Activated naive CD8-positive, alpha-beta T cell treated with anti-CD3 and anti-CD28 coated beads, Interleukin-2, amount 50 U/mL, for 16 hours (primary cell): ENCODE data around the gene OR5K1.

Source experiments
- DNase-seq: peaks from one replicate; pipeline ENCODE4 v3.0.0-alpha.2; 2020; ENCODE audit warnings: low read depth, low spot score

The OR5K1 gene

GRCh38 chr3:98462901-98463300 is at the start of gene OR5K1:
Gene OR5K1 (plus strand): TSS chr3:98463201. CDS start chr3:98469577, 6,376 bp downstream.
- no peak for DNase-seq

DNA sequence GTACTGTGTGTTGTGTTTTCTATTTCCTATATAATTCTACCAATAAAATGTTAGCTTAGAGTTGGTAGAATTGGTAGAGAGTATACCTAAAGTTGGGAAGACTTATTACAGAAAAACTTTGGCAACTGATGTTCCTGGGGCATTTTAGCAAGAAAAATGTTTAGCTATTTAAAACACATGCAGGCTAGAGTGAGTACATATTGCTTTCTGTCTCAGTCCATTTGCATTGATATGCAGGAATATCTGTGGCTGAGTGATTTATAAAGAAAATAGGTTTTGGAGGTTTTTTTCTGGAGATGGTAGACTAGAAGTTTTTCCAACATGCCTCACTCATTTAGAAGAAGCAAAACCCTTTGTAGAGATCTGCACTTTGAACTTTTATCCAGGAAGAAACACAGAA is 30.4 kb upstream of the OR5K1 start:
- DNase-seq: no peak

- no peak for DNase-seq
Measured at GRCh38 chr3:98433764-98434163, 29.2 kb upstream of the OR5K1 start.

DNA sequence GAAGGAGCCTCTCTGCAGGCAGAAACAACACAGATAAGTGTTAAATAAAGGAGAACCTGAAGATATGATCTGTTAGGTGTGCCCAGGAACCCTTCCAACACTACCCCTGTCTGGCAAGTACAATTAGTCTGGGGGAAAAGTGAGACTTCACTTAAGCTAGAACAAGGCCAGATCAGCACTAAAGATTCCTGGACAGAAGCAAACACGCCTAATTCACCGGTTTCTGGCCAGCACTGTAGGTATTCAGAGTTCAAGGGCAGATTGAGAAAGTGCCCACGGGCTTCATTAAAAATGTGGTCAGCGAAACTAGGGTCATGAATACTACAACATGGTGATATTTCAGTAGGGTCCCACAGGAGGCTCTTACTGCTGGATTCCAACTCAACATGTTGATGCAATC is 28.6 kb upstream of the OR5K1 start:
- DNase-seq: no peak

GRCh38 chr3:98440283-98440682 is 22.7 kb upstream of the OR5K1 start:
- no peak for DNase-seq

DNA sequence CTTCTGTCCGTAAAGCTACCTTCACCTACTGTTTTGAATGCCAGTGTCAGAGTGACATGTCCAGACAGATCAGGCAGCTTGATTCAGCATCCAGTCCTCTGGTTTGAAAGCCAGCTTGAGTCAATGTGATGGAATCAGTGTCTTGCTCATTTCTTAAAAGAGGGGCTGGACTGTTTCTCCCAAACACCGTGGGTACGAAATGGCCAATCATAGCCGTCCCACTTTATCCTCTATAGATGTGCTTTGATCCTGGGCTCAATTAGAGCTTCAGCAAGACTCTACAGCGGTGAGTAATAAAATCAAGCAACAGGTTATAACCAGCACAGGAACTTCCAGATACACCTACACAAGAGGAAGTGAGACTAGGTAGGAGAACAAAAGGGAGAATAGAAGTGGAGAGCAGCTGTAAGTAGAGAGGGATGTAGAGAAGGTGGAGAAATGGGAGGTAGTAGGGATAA is 17.0 kb upstream of the OR5K1 start:
- no peak for DNase-seq

- no peak for DNase-seq
Measured at GRCh38 chr3:98449606-98450193, 13.3 kb upstream of the OR5K1 start.

GRCh38 chr3:98450372-98450771 is 12.6 kb upstream of the OR5K1 start:
- no peak for DNase-seq

DNA sequence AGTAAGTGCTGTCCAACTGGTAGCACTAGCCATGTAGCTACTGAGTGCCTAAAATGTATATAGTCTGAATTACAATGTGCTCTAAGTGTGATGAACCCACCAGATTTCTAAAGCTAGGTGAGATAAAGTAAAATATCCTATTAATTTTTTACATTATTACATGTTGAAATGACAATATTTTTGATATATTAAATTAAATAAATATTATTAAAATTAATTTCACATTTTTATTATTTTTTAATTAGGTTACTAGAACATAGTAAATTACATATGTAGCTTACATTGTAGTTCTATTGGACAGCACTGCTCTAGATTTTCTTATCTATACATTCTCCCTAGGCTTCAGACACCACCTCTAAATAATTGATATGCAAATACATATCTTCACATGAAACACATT is 9.2 kb upstream of the OR5K1 start:
- no peak for DNase-seq

DNA sequence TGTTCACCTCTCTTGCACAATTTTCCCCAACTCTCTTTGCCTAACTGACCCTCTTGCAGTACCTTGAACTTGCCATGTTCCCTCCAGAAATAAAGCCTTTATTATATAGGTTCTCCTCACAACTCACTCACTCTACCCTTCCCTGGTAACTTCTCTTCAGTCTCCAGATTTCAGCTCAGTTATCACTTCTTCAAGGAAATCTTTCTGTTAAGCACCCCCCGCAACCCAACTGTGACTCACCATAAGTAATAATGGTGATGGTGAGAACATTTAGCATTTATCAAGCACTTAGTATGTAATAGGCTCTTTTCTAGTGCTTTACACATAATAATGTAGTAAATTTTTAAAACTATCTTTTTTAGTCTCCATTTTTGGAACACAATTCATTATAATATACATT is 8.1 kb upstream of the OR5K1 start:
- DNase-seq: no peak

GRCh38 chr3:98457543-98457942 is 5.5 kb upstream of the OR5K1 start:
- DNase-seq: no peak

DNA sequence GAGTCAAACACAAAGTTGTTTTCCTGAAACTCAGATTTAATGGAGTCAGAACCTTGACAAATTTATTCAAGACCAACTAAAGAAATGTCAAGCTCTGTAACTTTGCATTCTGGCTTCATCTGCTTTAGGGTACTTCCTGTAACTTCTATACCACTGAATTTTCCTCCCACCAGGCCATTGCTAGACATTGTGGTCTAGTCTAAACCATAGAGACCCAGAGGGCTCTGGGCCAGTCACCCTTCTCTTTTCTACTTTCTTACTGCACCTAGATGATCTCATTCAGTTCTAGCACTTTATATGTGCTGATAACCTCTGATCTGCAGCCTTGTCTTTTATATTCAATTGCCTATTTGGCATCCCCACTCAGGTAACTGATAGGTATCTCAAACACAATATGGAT is 2.8 kb upstream of the OR5K1 start:
- DNase-seq: no peak

DNA sequence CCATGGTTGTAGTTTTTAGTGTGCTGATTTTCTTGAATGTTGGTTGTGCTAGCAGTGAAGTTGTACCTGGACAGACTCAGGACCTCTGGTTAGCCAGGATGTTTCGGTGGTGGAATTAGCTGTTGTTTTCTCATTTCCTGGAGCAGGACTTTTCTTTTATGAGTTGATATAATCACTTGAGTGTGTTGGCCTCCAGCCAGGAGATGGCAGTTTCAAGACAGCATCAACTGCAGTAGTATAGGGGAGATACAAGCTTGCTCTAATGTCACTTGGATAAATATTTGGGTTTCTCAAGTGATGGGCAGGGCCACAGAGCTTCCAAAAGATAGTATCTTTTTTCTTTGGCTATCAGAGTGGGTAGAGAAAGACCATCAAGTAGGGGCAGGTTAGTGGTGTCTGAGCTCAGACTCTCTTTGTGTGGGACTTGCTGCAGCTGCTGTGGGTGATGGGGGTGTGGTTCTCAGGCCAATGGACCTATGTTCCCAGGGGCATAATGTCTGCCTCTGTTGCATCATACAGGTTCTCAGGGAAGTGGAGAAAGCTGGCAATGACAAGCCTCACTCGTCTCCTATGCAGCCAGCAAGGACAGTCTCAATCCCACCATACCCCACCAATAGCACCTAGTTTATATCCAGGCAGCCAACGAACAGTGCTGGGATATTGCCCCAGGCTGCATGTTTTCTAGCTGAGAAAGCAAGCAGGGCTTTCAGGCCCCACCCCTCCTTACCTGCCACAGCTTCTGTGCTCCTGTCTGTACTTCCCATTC is 19.9 kb downstream of the OR5K1 start:
- DNase-seq: no peak

DNA sequence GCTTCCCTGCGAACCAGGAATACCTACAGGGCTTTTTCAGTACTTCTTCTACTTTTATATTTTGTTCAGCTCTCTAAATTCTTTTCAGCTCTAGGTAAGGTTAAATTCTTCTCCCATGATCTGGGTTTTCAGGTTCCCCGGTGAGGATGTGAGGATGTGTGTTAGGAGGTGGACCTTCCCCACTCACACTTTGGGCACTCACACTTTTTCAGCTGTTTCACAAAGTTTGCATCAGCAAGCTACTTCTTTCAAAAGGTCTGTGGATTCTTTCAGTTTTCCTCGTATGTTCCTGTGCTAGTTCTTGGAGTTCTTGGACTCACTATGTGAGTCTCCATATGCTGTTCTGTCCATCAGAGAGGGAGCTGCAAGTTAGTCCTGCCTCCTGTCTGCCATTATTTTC is 20.6 kb downstream of the OR5K1 start:
- no peak for DNase-seq

DNA sequence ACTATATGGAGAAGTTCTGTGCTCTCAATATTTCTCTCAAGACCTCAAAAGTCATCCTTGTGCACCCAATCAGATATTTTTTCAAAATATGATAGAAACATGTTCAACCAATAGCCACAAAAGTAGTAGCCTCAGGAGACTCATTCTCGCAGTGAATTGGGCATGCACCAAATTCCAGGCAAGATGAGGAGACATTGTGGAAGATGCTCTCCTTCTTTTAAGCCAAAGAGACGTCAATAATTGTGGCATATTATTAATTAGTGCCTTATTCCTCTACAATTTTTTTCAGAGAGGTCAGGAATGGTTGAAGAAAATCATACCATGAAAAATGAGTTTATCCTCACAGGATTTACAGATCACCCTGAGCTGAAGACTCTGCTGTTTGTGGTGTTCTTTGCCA is 34.4 kb downstream of the OR5K1 start, which contains the start of gene OR5K2:
Gene OR5K2 (plus strand): TSS at position 301 of the 400 bp plus-strand sequence. CDS start 0 bp downstream, at position 301.
- DNase-seq: no peak

DNA sequence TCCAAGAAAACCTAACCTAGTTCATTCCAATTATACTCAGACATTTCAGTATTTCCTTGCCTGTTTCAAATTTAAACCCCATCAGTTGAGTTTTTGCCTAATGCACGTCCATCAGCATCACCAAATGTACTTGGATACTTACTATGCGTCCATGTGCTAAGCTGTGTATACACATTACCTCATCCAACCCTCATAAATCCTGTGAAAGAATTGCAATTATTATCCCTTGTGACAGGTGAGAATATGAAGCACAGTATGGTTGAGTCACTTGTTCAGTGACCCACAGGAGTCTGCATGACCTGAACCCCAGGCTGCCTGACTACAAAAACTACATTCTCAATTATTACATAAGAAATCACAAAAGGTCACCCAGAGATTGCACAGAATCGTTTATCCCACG is 37.0 kb downstream of the OR5K1 start:
- no peak for DNase-seq

DNA sequence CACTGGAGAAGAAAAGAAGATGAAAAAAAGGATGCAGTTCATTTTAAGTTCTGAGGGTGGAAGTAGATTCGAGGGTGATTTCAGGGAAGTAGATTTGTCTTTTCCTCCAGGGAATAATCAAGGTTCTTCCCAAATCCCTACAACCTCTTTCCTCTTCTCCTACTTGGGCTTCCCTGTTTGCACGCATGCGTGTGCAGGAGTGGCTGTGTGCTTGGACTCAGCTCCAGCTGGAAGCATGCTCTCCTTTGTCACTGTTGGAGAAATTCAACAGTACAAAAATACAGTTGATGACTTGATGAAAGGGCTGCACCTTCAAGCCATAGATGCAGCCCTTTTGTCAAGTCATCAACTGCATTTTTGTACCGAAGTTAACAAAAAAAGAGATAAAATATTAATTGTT is 38.3 kb downstream of the OR5K1 start:
- no peak for DNase-seq

GRCh38 chr3:98501863-98502576 is 39.0 kb downstream of the OR5K1 start:
- DNase-seq: no peak

- DNase-seq: no peak
Measured at GRCh38 chr3:98504539-98504938, 41.5 kb downstream of the OR5K1 start.

- no peak for DNase-seq
Measured at GRCh38 chr3:98508582-98508981, 45.6 kb downstream of the OR5K1 start.

DNA sequence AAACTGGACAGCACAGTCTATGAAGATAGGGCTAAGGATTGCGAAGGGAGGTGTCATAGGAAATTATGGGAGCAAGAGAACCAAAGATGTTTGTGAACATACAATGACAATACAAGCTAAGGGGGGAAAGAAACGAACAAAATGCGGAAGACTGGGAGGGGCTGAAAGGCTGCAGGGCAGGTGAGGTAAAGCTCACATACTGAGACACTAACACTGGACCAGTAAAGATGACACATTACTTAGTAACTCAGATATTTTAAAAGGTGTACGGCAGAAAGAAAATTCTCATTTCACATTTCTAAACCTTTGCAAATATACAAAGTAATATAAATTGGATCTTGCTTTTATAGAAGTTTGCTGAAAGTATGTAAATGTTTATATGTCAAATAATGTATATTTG is 49.6 kb downstream of the OR5K1 start:
- no peak for DNase-seq

DNA sequence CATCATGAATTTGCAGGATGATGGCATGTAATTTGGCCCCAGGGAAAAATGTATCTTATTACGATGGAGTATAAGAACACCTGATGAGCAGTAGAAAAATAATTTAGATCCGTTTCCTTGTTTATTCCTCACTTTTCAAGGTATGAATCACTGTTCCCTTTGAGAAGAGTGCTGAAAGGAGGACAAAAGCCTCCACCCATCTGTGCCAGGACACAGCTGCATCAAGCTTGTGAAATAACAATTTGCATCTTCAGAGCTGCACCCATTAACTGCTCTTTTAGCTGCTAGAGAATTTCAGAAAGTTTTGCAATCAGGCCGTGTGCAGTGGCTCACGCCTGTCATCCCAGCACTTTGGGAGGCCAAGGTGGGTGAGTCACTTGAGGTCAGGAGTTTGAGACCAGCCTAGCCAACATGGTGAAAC is 50.1 kb downstream of the OR5K1 start:
- no peak for DNase-seq

GRCh38 chr3:98513736-98514135 is 50.7 kb downstream of the OR5K1 start:
- no peak for DNase-seq
